Activated CD4-positive, alpha-beta T cell treated with anti-CD3 and anti-CD28 coated beads for 48 hours (primary cell): ENCODE measurements around the gene ARHGAP4.

Experiments
- DNase-seq: peaks from one replicate; pipeline ENCODE4 v3.0.0-alpha.2; 2020

The ARHGAP4 gene

DNA sequence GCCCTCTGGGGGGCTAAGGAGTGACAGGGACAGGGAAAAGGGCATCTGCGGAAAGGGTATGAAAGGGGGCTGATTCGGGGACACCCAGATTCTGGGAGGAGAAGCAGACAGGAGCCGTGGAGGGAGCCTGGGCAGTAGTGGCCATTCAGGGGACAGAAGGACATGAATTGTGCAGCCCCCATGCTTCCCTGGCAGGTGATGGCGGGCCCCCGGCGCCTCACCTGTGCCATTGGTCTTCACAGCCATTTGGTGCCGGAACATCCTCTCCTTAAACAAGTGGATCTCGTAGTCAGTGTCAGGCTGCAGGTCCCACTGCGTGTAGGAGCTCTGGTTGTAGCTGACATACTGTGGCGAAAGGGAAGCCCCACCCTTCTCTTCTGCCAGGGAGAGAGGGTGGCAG is 62.0 kb downstream of the ARHGAP4 start:
- DNase-seq = no peak

DNA sequence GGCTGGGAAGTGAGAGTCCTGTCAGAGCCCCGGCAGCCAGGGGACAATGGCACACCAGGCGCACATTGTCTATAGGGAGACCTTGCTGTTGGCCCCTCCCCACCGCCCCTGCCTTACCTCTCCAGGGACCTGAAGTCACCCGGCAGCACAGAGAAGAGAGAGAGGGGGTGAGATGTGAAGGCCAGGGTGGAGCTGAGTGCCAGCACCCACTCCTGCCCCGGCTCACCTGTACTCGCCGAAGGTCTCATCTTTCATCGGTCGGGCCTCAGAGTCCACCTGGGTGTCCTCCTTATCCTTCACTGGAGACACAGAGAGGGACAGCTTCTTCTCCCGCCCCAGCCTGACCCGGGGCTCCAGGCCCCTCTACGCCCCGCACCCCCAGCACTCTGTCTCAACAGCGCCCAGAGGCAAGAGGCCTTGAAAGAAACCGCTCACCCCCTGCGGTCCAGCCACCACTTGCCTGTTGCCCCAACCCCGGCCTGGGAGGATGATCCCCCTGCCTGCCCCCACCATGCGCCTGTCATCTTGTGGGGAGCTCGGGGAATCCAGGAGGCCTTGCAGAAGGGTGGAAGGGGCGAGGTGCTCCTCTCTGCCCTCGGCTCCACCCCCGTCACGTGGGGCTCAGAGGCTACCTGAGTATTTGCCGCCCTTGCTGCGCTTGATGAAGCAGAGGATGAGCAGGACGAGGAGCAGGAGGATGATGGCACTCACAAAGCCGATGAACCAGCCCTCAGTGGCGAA is 62.6 kb downstream of the ARHGAP4 start:
- DNase-seq = no peak

DNA sequence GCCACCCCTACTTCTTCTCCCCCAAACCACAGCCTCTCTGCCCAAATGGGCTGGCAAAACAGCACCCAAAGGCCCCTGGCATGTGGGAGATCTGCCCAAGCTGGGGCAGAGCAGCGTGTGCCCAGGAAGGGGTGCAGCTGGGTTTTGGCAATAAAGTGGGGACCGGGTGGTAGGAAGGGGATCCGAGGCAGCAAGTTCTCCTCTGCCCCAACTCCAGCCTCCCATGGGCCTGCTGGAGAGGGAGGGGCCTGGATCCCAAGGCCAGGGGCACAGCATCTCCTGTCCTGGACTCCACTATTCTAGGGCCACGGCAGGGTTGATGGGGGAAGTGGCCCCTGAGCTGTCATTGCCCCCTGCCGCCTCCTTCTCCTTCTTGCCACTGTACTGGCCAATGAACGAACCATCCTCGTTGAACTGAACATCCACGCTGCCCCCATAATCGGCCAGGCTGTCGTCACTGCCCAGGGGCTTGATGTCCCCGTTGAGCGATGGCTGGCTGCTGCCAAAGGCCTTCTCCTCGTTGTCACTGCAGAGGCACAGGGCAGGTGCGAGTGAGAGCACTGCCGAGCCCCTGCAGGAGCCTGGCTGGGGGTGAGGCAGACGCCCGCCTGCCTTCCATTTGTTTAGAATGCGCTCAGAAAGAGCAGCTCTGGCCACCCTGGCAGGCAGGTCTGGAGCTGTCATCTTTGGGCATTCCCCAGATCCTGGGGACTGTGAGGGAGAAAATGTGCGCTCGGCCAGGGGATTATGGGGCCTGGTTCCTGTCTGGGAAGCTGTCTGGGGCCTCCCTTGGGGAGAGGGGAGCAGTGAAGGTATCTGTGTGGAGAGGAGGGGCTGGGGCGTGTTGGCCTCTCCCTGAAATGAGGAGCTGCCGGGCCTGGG is 63.5 kb downstream of the ARHGAP4 start:
- DNase-seq = no peak

DNA sequence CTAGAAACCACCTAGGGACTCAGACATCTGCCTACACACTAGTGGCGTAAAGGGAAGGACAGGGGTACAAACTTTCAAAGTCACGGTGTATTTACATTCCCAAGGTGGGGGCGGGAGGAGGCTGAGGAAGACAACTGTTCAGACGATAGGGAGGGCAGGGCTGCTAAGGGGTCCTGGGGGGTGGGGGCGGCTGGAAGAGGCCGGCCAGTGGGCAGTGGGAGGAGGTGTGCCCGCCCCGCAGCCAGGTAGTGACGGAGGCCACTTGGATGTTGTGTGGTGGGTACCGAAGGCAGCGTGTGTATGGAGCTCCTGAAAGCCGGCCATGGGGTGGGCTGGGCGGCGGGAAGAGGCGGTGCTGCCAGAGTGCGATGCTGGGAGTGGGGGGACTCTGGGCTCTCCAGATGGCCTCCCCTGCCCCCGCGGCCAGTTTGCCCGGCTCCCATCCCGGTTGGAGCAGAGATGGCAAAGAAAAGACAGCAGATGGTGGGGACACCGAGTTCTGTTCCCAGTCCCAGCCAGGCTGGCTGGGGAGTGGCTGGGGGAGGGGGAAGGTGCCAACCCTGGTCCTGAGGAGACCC is 64.2 kb downstream of the ARHGAP4 start:
- no peak for DNase-seq

DNA sequence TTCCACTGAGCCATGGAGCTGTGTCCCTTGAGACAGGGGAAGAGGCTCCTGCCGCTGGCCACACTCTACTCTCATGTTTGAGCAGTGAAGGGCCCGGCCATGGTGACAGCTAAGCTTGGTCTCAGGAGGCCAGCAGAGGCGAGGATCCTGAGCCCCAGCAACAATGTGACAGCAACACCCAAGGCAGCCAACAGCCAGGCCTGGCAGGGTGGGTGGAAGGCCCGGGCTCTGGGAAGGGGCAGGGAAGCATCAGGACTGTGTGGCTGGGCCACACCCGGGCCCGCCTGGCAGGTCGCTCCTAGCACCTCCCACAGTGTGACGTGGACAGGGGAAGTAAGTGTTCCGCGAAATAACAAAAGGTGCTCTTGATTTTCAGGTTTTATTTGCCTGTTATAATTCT is 64.9 kb downstream of the ARHGAP4 start:
- DNase-seq = no peak
